Tongue (tissue), 2 donors: ENCODE results near the gene GZF1. TPM values are rescaled to one million over a fixed set of nuclear protein-coding genes. Genes with fewer than 3 reads are reported as not detected.
"Not testable (repeated sequence)": the region's sequence is repeated elsewhere in the genome, so short reads cannot be mapped to it uniquely, and the experiment has no call there.

Experiments used
- DNase-seq: peaks from one replicate; pipeline ENCODE4 v3.0.0-alpha.2; 2015
- total RNA-seq: library from RNA; depleted of rRNA; stranded (reverse); fragments of >200 nt; gene quantifications from one replicate; pipeline ENCODE4 v1.2.3, GENCODE V29; 2014

The GZF1 gene
- total RNA-seq, 1 donor from 2014 or later = 17.2 TPM

- DNase-seq = no peak
These were observed 14.2 kb upstream of the GZF1 start for GRCh38 chr20:23347791-23348190.

GRCh38 chr20:23348510-23348909 lies 13.5 kb upstream of the GZF1 start:
- DNase-seq = not testable (repeated sequence)

GRCh38 chr20:23349338-23350195 lies 12.4 kb upstream of the GZF1 start:
- peak; percentile 94 for DNase-seq

- peak; percentile 99 for DNase-seq
These were observed 11.6 kb upstream of the GZF1 start, which contains the start of gene NXT1 for GRCh38 chr20:23350196-23350903. TSS of gene NXT1 (plus strand) at chr20:23350791. CDS start at chr20:23354042, 3,251 bp downstream.

DNA sequence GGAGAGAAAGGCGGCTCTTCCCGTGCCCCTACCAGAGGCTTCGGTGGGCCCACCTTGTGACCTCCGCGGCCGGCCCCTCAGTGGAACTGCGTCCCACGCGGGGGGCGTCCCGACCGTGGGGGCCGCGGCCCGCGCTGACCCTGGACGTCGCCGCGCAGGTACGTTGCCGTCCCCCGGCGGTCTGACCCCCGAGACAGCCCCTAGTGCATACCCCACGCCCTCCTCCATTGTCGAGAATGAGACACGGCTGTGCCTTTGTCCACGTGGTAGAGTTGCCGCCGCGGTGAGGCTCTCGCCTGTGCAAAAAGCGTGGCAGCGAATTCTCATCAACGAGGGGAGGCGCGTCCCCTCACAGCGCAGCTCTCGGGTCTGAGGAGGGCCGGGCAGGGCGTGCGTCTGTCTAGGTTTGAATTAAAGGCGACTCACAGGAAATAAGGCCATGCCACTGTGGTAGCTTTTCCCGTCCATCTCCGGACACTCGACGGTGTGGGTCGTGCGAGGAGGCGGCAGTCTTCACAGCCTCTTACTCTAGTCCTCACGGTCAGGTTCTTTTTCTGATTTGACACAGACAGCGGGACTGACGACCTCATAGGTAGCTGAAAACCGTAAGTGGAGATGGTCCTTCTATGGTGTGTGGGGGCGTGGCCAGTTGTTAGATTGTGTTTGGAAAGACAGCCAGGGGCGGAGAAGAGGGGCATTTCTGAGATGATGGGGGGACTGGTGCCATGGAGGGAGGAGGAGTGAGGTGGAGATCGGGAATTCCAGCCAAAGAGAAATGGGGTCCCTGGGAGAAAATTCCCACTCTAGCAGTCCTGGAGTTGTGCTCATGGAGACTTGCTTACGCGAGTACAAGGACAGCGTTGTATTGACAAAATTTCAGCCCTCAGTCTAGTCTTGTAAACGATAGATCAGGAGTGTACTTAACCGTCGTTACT lies 10.8 kb upstream of the GZF1 start:
- peak; percentile 73 for DNase-seq

DNA sequence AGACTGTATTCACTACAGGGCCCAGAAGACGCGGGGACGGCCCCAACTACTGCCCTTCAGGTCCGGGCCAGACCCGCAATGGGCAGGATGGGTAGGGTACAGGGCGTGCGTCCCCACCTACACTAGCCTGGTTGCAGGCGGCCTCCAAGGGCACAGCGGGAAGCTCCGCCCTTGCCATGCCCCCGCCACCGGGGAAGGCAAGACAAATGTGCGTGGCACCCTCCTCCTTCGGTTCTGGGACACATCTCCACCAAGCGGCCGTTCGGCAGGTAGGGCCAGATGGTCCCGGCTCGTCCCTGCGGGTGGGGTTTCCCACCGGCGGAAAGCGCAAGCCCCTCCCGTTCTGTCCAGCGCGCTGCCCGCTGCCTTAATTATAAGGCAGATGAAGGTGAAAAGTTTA lies 5.8 kb upstream of the GZF1 start:
- no peak for DNase-seq

- DNase-seq = peak; percentile 99
These were observed 4.0 kb upstream of the GZF1 start for GRCh38 chr20:23357767-23358562.

DNA sequence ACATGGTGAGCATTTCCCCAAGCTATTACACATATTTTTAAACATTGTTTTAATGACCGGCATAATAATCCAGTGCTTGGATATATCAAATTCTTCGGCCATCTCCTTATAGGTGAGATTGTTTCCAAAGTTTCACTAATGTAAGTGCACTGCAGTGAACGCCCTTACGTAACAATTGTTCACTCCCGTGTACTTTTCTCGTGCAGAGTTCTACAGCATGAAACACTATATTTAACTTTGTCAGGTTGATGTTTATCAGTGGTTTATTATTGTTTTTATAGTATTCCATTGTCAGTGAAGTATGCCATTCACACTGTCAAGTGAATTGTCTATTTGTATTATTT lies 3.4 kb upstream of the GZF1 start:
- no peak for DNase-seq

GRCh38 chr20:23358923-23359593 lies 2.9 kb upstream of the GZF1 start:
- no peak for DNase-seq

DNA sequence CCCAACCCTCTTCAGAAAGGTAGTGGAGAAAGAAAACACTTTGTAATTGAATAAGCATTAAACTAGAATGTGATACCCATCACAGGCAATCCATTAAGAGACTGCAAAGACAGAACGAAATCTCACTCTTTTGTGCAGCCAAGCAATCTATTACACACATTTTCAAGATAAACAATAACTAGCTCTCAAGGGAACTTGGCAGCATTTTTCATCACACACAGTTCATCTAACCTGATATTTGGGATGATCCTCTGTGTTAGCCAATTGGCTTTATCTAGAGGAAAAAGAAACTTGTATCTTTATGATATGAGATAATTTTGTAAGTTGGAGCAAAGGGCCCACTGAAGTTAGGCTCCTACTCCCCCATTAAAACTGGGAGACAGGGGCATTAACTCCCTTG lies 1.5 kb upstream of the GZF1 start:
- DNase-seq = no peak

DNA sequence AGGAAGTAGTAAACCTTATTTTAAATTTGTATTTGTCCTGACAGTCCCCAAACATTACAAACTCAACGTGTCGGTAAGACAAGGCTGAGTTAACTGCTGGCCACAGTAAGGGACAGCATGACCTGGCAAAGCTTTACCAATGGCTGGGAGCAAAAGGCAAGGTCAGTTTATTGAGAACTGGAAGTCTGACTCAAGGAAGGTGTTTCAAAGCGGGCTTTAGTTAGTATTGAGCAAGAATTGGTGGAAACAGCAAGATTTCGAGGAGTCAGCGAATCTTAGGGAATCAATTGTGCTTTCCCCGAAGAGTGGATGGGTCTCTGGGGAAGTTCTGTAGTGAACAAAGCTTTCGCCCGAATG lies 885 bp upstream of the GZF1 start:
- DNase-seq = no peak

DNA sequence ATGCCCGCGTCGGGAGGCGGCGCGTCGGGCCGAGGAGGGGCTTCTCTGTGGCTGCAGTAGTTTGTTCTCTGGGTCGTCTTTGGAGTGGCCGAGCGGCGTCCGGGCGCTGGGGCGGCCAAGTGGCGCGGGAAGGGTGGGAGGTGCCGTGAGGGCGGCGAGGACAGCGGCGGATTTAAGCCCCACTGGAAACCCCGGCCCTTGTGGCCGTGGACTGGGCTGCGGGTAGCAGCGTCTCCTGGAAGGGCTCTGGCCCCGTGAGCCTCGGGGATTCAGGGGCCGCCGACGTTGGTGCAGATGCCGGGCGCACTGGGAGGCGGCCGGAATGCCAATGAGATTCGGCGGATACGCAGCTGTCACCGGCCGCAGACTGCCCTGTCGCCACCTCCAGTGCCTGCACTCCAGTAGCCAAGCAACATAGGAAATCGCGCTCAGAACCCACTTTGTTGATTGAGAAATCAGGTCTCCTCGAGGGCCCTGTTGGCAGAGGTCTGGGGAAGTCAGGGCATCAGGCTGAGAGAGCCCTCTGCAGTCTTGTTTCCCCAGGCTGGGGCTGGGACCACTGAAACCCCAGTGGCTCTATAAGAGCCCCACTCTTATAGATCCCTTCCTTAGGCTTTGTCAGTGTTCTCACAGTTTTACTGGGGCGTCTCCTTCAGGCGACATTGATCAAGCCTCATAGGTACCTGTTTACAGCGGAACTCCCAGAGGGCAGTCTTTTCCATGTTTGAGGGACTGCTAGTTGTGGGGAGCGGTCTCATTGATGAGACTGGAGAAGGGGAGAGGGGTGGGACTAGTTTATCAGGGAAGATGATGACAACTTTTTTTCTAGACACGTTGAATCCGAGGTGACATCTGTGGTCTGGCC lies 642 bp downstream of the GZF1 start:
- peak; percentile 61 for DNase-seq

- DNase-seq = no peak
These were observed 1.3 kb downstream of the GZF1 start for GRCh38 chr20:23363257-23363649.

DNA sequence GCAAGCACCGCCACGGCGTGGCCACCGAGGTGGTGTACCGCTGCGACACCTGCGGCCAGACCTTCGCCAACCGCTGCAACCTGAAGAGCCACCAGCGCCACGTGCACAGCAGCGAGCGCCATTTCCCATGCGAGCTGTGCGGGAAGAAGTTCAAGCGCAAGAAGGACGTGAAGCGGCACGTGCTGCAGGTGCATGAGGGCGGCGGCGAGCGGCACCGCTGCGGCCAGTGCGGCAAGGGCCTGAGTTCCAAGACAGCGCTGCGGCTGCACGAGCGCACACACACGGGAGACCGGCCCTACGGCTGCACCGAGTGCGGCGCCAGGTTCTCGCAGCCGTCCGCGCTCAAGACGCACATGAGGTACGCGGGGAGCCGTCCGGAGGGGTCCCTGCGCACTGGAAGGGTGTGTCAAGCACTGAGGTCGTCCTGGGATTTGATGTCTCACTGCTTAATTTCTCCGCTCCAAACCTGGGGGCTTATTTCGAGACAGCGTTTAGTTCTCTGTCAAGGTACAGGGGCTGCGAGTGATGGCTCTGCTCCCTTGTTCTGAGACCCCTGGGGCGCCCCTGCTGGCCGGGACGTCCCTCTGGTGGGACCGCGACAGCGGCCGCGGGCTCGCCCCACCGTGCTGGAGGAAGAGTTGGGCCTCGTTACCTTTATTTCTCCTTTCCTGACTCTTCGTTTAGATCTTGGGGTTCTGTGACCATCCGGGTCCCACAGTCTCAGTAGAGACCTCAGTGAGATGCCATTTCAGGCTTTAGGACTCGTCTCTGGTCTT lies 3.6 kb downstream of the GZF1 start:
- DNase-seq = no peak

- no peak for DNase-seq
These were observed 4.4 kb downstream of the GZF1 start for GRCh38 chr20:23366384-23366783.

DNA sequence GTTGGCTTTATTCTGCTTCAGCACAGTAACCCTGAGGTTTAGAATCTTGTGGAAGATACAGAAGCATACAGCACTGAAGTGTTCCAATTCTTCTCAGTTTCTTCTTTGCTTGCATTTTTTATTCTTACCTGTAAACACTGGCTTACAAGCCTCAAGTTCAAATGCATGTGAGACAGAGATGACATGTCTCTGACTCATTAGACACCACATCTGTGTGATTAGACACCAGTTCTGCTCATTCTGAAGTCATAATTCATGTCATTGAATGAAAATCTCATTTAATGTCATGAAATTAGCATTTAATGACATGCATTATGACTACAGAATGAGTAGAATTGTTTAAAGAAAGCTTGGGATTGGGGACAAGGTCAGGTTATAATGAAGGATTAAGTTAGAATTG lies 5.8 kb downstream of the GZF1 start:
- DNase-seq = no peak

DNA sequence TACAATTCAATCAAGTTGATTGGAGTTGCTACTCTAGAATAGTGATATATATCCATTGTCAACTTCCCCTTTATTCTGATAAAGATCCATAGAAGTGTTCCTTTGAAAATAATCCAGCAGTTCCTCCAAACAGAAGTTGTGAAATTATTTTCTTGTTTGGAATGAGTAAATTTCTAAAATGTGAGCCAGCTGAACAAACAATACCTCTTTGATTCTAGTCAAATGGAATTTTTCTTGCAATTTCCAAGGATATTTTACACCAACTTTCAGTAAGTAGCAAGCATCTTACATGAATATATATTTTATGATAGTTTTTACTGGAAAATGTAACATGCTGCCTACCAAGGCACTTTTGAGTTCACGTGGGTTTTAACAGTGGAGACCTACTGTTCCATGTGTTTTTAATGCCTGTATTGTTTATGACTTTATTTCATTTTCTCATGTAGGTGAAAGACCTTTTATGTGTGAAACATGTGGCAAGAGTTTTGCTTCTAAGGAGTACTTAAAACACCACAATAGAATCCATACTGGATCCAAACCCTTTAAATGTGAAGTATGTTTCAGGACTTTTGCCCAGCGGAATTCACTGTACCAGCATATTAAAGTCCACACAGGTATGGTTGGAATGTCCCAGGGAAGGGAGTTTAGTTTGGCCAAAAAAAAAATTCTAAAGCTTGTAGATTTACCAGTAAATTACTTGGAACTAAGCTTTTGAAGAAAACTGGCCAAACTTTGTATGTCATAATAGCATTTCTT lies 6.5 kb downstream of the GZF1 start:
- DNase-seq = no peak

- DNase-seq = no peak
These were observed 7.3 kb downstream of the GZF1 start for GRCh38 chr20:23369072-23369823.
